Vagina (tissue), 2 donors: ENCODE results near the gene TRIM67.

Source experiments
- POLR2A ChIP-seq, 2 donors: fragments of 450-650 bp; IDR thresholded peaks; one replicate each; pipeline ENCODE4 v1.6.1; 2017; ENCODE audit warnings: antibody characterized with exemption in 2 of 2, mild to moderate bottlenecking in 2 of 2, moderate library complexity in 2 of 2
- POLR2AphosphoS5 ChIP-seq, 2 donors: sonication (generic); formaldehyde crosslinking; IDR thresholded peaks; one replicate each; pipeline ENCODE4 v1.9.0; 2017; ENCODE audit warnings: antibody characterized with exemption in 2 of 2, mild to moderate bottlenecking in 2 of 2, low read depth in 1 of 2; ENCODE audit not compliant: insufficient read depth in 1 of 2
- TF ChIP-seq, protein P1 (sequence below), 3 experiments: fragments of 450-650 bp in 2 of 3; fragments of 200-600 bp in 1 of 3; sonication (generic) in 1 of 3; IDR thresholded peaks; one replicate each; pipeline ENCODE4 v1.5.1; 2017 to 2019; ENCODE audit warnings: antibody characterized with exemption in 3 of 3, mild to moderate bottlenecking in 2 of 3, moderate library complexity in 2 of 3

DNA sequence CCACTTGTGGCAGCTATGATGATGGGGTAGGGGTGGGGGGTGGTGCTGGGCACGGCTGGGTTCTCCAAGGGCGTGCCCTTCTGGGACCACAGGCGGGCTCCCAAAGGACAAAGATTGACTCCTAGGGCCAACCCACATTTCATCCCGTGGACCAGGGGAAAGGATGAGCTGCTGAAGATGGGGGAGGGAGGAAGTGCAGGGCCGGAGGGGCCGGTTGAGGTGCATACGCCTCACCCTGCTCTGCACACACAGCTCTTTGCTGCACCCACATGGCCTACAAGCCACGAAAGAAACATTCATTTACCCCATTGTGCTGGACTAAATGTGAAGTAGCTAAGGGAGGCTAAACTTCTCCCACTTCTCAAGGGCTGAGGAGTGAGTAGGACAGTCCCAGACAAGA lies 45.0 kb downstream of the TRIM67 start:
- TF ChIP-seq, protein P1, sequence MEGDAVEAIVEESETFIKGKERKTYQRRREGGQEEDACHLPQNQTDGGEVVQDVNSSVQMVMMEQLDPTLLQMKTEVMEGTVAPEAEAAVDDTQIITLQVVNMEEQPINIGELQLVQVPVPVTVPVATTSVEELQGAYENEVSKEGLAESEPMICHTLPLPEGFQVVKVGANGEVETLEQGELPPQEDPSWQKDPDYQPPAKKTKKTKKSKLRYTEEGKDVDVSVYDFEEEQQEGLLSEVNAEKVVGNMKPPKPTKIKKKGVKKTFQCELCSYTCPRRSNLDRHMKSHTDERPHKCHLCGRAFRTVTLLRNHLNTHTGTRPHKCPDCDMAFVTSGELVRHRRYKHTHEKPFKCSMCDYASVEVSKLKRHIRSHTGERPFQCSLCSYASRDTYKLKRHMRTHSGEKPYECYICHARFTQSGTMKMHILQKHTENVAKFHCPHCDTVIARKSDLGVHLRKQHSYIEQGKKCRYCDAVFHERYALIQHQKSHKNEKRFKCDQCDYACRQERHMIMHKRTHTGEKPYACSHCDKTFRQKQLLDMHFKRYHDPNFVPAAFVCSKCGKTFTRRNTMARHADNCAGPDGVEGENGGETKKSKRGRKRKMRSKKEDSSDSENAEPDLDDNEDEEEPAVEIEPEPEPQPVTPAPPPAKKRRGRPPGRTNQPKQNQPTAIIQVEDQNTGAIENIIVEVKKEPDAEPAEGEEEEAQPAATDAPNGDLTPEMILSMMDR (IDR thresholded peaks at IDR 0.05), result no peak
- TF ChIP-seq POLR2A (IDR thresholded peaks at IDR 0.05), result no peak
- TF ChIP-seq POLR2AphosphoS5 (IDR thresholded peaks at IDR 0.05; ENCODE audit: insufficient read depth in 1 of 2, low read depth in 1 of 2), result no peak
